Measurements from ENCODE around the gene HDAC7.

Gene HDAC7

DNA sequence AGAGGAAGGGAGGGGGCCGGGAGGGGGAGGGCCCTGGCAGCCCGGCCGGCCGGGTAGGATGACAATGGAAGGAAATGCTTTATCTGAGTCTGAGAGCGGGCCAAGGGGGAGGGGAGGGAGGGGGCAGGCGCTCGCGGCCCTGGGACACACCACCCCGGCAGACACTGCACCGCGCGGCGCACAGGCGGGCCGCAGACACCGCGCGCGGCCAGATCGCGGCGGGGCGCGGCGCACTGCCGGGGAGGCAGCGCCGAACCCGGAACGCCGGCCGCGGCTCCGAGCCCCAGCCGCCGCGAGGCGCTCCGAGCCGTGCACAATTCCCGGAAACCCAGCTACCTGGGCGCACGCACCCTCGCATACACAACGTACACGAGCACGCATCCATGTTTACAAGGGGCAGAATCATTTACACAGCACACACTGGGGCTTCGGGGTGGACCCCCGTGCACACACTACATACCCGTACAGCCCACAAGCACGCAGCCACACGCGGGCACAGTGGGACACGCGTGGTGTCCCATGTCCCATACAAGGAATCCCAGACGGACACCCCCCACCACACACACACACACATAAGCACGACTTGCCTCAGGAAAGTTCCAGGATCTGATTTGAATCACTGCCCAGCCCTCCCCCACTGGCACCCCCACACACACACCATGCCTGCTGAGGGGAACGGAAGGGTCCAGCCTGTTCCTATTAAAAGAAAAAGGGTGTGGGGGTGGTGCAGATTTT is at the start of gene HDAC7:
HDAC7 (minus strand) TSS at position 8 of the 735 bp plus-strand sequence. CDS start 118 bp downstream, outside the sequence.
- DNase-seq: peak; percentile 84

DNA sequence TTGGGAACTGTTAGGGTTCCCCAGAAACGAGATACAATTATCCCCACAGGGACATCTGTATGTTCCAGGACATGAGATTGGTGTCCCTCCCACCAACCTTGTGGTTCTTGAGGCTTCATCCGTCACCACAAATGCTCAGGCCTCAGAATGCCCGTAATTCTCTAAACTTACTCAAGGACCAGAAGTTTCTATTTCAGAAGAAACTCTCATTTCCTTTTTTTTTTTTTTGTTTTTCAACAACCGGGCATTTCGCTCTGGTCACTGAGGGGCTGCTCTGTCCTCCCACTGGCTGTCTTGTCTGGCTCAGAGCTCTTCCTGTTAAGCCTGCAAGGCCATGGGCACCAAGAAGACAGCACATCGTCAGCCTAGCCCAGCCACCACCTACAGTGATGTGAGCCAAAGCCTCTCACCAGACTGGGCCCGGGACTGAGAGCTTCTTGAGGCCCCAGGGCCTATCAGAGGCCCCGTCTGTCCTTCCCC is 48.9 kb upstream of the HDAC7 start:
- no peak for DNase-seq

DNA sequence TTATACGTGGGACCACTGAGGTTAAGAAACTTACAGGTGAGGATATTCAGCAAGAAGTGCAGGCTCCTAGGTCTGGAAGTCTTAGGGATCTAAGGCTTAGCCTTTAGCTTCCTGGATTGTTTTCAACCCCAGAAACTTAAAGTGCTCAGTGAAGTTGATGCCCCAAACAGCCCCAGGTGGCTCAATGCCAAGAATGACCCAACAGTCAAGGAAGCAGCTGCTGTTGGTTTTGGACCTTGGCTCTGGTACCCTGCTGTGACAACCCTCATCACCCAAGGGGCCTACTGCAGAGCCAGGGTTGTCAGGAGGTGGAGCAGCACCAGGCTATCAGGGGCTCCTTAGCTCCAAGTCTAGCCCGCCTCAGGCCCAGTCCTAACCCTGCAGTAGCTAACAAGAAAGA is 48.3 kb upstream of the HDAC7 start:
- no peak for DNase-seq

DNA sequence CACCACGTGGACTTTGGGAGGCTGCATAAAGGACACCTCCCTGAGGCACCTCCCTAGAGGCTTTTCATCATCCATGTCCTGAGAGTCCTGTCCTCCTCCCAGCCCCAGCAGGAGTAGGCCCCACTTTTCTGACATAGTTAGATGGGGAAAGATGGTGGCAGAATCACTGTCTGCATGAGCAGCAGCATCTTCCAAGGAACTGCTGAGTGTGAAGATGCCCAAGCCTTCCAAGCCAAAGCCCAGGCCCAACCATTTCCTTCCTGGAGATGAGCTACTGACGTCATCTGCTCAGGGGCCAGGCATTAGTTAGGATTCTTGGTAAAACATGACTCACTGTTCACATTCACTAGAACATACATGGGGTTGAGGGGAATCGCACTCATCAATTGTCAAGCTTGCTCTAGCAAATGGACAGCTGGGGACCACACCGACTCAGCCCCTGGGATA is 47.8 kb upstream of the HDAC7 start:
- peak; percentile 24 for DNase-seq

DNA sequence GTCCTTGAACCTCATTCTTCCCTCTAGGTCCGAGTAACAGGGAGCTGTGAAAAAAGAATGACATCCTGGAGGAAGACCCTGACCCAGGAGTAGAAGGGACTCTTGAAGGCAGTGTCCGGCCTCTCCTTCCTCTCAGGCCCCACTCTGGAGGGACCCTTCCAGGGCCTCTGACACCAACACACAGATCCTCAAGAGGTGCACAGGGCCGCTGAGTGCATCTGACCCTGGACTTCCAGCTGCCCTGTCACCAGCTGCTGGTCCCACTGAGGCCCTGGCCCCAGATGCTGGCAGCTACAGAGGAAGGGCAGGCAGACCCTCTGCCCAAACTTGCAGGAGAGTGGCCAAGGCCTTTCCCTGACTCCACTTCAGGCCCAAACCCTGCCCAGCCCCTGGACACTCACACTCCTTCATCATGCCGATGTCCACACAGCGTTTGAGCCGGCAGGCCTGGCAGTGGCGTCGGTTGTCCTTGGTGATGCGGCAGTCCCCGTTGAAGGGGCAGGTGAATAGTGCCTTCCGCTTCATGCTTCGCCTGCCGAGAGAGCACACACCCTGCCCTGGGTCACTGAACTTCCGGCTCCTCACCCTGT is 45.0 kb upstream of the HDAC7 start:
- DNase-seq: no peak

DNA sequence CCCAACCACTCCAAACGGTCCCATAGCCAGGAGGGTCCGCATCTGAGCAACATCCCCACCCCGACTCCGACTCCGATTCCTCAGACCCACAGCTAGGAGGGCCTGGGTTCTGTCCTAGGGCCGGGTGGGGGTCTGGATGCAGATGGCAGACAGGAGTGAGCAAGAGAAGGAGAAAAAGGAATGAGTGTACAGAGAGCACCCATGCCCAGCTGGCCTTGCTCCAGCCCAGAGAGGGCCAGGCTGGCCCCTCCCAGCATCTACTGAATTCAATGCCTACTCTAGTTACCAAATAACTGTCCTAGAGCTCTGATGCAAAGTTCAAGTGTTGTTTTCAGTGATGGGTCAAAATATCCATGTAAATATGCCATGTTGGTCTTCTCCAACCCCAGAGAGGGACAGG is 44.3 kb upstream of the HDAC7 start:
- DNase-seq: no peak

DNA sequence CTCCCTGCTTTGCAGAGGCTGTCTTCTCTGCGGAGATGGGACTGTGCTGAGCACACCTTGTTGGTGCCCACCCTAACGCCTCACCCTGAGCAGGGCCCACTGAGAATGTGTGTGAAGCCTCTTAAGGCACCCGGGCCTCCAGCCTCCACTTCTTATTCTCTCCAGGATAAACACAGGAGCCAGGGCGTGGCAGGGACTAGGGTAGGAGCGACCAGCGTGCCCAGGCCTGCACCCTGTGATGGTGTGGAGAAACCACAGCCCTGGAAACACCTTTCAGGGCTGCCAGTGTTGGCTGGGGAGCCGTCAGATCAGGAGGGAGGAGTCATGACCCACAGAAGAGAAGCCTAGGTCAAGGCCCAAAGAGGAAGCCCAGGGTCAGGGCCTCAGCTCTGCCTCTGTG is 43.8 kb upstream of the HDAC7 start:
- DNase-seq: no peak

DNA sequence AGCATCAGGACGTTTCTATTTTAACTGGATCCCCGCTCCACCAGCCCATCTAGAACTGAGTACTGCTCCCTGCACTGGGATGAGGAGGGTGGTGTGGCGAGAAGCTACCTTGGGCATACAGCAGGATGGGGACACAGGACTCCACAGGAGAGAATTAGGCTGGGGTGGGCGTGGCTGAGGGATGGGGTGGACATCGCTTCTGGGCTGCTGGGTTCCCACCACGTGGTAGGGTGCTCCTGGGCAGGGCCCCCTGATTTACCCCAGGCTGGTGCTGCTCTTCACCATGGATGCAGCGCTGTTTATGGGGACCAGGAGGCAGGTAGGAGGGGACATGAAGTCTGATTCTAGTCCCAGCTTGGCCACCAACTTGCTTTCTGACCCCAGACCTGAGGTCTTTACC is 43.2 kb upstream of the HDAC7 start:
- no peak for DNase-seq

DNA sequence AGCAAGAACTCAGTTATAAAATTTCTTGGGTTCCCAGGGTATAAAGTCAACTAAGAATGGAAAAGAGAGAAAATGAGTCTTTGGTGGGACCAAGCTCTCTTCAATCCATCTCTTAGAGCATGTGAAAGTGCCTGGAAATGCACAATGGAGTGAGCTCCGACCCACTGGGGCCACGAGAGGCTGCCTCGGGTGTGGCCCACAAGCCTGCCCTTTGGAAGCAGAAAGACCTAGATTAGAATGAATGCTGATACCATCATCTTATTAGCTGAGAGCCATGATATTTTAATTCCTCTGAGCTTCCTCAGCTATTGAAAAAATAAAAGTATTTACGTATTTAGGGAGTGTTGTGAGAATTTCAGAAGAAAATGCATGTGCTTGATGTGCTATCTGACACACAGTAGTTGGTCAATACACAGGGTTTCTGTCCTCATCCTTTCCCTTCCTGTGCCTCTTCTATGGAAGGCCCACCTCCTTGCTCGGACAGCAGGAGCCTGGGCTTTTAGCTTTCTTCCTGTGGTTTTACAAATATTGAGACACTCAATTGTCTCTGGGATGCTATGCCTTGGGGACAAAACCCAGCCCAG is 42.6 kb upstream of the HDAC7 start:
- DNase-seq: no peak

DNA sequence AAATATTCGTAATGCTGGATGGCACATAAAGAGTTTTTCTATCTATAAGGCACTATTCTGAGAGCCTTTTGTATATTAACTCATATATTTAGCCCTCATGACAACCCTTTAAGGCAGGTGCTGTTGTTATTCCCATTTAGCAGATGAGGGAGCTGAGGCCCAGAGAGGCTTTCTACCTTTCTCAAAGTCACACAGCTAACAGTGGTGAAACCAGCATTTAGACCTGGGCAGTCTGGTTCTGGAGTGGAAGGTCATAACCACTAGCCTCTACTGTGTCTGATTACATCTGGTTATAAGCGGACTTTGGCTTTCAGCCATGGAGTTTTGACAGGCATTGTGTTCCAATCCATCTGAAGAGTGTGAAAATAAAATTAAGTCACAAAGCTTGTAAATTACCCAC is 41.2 kb upstream of the HDAC7 start:
- DNase-seq: no peak

DNA sequence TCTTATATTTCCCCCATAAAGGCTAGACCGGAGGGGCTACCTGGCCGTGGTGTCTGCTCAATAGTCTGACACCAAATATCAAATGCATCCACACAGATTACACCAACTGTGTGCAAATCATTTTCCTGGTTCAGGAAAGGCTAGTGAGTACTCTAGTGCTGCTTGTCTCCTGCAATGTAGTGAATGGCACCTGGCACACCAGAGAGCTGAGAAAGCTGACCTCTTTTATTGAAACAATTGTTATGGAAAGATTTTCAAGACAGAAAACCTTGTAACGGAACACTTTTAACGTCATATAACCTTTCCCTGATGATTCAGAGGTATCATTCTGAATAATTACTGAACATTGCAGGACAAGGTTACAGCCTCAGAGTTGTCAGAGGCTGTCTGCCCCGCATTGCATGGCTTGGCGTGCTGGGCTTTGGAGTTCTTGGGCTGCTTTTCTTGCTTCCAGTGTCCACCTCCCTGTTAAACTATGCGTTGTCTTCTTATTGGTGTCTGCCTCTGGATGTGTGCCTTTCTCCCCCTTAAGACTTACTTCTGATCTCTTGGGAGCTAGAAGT is 40.7 kb upstream of the HDAC7 start:
- no peak for DNase-seq

DNA sequence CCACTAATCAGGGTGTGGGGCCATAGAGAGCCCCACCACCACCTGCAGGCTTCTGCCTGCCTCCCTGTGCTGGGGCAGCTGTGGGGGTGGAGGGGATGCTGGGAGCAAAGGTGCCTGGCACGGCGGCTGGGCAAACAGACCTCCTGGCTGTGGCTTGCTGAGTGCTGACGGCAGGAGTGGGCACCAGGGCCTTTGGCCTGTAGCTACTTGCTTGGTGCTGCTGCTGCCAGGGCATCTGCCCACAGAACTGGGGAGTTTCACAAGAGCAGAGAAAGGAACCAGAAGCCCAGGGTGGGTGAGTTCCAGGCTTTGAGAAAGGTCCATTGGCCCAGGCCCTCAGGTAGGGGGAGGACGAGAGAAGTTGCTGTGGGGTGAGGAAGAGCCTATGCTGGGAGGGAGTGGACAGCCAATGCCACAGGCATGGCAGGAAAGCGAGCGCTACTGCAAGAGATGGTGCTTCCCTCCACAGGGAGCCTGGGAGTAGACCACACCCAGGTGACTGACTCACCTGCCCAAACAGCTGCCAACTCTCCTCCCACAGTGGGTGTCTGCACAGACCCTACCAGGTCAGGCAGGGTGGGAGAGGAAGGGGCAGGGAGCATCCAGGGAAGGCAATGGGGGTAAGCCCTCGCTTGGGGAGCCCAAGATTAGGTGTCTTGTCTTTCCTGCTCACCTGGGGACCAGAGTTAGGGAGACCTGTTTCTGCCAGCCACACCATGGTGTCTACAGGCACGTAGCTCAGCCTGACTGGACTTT is 39.0 kb upstream of the HDAC7 start:
- DNase-seq: no peak

DNA sequence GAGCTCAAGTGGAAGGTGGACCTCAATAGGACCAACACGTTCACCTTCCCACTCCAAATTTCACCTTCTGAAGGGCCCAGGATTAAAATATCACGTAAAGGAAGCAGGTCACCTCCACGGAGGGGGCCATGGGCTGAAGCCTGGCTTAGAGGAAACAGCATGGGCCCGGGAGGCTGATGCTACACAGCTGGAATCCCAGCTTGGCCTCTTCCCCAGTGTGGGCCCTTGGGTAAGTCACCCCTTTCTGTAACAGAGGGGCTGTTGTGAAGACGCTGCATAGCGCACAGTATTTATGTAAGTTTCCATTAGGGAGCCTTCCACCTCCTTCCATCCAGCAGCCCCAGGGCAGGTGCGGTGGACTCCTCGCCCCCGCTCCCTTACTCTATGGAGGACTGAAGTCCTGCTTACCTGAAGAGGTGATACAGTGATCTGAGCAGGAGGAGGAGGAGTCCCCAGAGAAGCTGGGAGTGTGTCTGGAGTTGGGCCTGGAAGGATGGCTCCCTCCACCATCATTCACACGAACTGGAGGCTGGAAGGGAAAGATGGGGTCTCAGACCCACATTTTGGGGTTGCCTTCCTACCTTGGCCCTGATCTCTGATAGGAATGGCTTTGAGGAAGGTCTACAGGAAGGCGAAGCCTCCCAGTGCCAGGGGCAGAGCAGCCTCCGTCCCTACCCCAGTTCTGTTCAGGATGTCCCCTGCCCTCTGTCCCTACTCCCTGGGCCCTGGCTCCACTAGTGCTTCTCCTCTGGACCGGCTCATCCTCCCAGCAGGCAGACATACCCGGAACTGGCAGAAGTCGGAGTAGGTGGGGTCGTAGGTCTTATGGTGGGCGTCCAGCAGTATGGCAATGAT is 37.2 kb upstream of the HDAC7 start:
- DNase-seq: no peak

DNA sequence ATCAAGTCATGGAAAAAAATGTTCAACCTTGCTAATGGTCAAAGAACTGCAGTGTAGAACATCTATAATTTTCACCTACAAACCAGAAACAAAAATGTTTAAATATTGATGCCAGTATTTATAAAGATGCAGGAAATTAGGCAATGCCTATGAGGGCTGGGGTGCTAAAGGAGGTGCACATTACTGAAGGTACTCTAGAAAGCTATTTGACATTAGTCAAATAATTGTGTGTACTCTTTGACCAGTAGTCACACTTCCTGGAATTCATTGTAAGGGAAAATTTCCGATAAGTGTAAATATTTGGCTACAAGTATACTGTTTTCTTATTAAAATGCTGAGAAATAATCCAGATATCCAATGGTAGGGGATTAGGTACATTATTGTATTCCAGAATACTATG is 36.4 kb upstream of the HDAC7 start:
- DNase-seq: no peak

DNA sequence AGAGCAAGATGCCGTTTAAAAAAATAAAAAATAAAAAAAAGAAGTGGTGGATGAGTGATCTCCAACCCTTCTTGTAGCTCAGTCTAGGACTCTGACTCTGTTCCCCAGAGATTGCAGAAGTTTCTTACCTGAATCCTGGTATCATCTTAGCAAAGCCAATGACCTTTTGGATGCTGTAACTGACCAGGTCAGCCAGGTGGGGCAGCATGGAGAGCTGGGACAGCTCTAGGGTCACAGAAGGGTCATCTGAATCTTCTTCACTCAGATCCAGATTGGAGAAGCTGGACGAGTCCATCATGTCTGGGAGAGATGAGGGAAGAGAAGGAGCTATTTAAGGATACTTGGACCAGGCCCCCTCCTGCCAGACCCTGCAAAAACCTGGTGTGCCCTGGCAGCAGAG is 35.8 kb upstream of the HDAC7 start:
- no peak for DNase-seq

DNA sequence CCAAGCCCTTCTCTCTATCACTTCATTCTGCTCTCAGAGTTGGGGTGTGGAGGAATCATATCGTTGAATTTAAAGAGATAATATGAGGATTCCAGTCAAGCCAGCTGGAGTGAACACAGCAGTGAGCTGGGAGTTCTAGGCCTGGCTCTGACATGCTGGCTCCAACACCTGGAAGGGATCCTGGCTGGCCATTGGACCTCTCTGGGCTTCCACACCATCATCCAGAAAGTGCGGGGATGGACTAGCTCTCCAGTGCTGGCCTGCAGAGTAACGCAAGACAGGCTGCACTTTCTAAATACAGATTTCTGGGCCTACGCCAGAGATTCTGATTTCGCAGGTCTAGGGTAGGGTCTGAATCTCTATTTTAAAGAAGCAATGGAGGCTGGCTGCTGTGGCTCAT is 34.8 kb upstream of the HDAC7 start:
- no peak for DNase-seq

DNA sequence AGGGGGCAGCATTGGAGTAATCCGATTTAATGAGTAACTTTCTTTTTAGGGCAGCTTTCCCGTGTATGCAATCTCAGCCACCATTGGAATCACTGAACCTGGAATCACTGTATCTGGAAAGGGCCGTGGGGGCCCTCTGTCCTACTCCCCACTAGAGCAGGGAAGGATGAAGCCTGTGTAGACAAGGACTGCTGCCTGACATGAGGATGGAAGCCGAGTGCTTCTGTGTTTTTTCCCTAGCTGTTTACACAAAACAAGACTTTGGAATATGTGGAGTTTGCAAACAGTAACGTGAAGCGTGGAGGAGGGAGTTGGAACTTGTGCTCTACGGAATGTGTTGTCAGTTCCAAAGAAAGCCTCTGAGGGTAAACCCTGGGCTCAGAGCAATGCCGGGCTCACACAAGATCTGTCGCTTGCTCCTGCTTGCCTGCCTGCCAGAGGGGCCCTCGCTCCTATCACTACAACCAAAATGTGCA is 32.4 kb upstream of the HDAC7 start:
- no peak for DNase-seq

DNA sequence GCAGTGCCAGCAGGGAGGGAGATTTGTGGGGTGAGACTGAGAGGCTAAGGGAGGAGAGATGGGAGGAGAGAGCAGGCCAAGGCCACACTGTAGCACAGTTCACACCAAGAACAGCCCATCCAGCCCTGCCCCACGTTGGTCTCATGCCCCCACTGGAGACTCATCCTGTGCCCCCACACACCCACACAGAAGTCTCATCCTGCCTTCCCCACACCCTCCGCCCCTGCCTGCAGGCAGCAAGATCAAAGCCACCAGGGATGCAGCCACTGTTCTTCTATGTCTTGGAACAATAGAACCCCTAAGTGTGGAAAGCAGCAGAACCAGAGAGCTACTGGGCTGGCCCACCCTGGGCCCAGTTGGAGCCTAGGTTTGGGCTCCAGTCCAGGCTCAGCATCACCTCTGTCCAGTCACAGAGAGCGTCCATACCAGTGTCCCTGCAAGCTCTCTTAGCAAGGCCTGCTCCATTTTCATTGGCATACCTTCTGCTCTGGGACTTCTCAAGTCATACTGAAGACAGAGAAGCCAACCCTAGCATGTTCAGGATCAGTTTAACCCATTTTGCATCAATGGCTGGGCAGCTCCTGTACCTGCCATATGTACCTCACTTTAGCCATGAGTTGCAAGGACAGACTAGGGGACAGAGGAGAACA is 31.7 kb upstream of the HDAC7 start:
- DNase-seq: no peak

DNA sequence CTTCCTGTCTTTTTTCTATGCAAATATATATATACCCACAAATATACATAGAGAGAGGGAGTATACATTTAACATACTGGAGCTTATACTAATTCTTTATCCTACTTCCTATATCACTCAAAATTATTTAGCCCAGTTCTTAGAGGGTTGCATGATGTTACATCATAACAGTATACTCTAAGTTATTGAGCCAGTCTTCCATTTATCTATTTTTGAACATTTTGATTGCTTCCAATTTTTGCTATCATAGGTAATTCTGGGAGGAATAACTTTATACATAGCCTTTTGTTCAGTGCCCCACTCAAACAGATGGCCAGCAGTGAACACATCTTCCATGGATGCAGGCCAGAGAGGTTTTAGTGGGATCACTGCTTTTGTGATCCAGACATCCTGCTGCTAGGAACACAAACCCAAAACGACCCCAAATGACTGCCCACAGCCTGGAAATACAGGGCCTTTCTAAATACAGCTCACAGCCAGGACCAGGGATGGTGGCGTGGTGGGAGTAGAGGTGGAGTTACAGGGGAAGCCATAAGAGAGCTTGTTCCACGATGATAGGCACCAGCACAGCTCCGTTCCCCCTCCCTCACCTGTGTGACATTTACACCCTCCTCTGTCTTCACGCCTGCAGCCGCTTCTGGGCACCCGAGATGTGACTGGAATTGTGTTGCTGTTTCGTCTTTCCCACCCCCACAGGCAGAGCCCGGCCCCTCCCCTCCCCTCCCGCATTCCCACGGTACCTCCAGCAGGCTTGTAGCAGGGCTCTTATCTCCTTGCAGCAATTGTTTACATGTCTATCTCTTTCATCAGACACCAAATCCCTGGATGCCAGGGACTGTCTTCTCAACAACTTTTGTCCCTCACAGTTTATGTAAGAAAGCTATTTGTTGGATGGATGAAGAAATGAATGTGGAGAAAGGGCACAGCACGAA is 30.7 kb upstream of the HDAC7 start:
- DNase-seq: no peak

DNA sequence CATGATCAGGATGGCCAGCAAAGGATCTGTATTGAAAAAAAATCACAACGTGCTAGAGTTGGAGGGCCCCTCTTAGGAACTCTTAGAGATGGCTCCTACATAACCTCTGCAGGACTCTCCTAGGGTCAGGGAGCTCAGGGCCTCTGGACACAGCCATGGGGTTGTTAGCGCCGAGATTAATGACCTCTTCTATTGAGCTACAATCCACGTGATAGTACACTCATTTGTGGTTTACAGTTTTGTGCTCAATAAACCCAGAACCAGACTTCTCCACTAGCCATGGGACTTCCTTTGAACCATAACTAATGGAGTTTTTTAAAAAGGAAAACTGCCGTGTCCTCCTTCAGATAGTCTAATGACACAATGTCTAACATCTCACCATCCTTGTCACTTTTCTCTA is 29.6 kb upstream of the HDAC7 start:
- no peak for DNase-seq

Data from hematopoietic multipotent progenitor cell treated with erythropoietin and hydrocortisone succinate and interleukin-3 and kit ligand, for 8 days (in vitro differentiated cells).